OCI-LY7 (cell line): ENCODE data around the gene PIEZO2. TPM values are rescaled to one million over a fixed set of nuclear protein-coding genes. Genes with fewer than 3 reads are reported as not detected.
A peak's percentile ranks its signal among the peaks of the same experiment; 100 is the strongest.

Experiments used
- BruUV-seq: library from RNA; stranded (reverse); fragments of 400-500 nt; replicated peaks from 2 replicates; lab custom pipeline; 2021; lab: Mats Ljungman, UMichigan
- CTCF ChIA-PET: fragments of 300-600 bp; sonication (Branson Sonifier 250); formaldehyde crosslinking; loops from one replicate; lab custom pipeline; 2022; ENCODE audit warnings: antibody characterized with exemption; ENCODE audit not compliant: unreplicated experiment; lab: Charles Lee
- POLR2A ChIA-PET: fragments of 300-600 bp; sonication (Branson Sonifier 250); formaldehyde crosslinking; loops from one replicate; lab custom pipeline; 2022; ENCODE audit warnings: antibody characterized with exemption; lab: Charles Lee
- DNase-seq: peaks from one replicate; pipeline ENCODE4 v3.0.0-alpha.2; 2015; ENCODE audit warnings: low spot score
- H2AFZ ChIP-seq: fragments of 200-600 bp; sonication (generic), shearing (Covaris generic); 2 replicates; pipeline ENCODE4 v1.6.1; 2014; ENCODE audit warnings: mild to moderate bottlenecking, antibody characterized with exemption, low read length, moderate library complexity
- H3K27ac ChIP-seq: fragments of 200-600 bp; sonication (generic); 2 replicates; pipeline ENCODE4 v1.5.1; 2014; ENCODE audit warnings: mixed run types, low read depth, mild to moderate bottlenecking, moderate library complexity, low read length, inconsistent platforms; ENCODE audit not compliant: poor library complexity, severe bottlenecking
- H3K36me3 ChIP-seq: fragments of 200-600 bp; sonication (generic); 2 replicates; pipeline ENCODE4 v1.6.1; 2014; ENCODE audit warnings: mild to moderate bottlenecking, antibody characterized with exemption, low read length, moderate library complexity, mixed read lengths; ENCODE audit not compliant: insufficient read depth
- H3K4me1 ChIP-seq: fragments of 200-600 bp; sonication (generic); 2 replicates; pipeline ENCODE4 v1.5.1; 2014; ENCODE audit warnings: mild to moderate bottlenecking, low read length; ENCODE audit not compliant: insufficient read depth, poor library complexity, severe bottlenecking
- H3K4me2 ChIP-seq: fragments of 200-600 bp; sonication (generic); 2 replicates; pipeline ENCODE4 v1.6.1; 2014; ENCODE audit warnings: mild to moderate bottlenecking, low read length
- H3K4me3 ChIP-seq: fragments of 200-600 bp; sonication (generic); 2 replicates; pipeline ENCODE4 v1.5.1; 2014; ENCODE audit warnings: mild to moderate bottlenecking, low read depth, low read length; ENCODE audit not compliant: poor library complexity, severe bottlenecking
- H3K79me2 ChIP-seq: fragments of 200-600 bp; sonication (generic); 2 replicates; pipeline ENCODE4 v1.6.1; 2016; ENCODE audit warnings: low read depth, mild to moderate bottlenecking, low read length, moderate library complexity, mixed read lengths; ENCODE audit not compliant: insufficient read depth
- H3K9me2 ChIP-seq: fragments of 200-600 bp; sonication (generic); 2 replicates; pipeline ENCODE4 v1.6.1; 2016; ENCODE audit warnings: mild to moderate bottlenecking, low read length, mixed read lengths; ENCODE audit not compliant: insufficient read depth
- H3K9me3 ChIP-seq: fragments of 200-600 bp; sonication (generic); 2 replicates; pipeline ENCODE4 v1.6.1; 2014; ENCODE audit warnings: mild to moderate bottlenecking, mixed run types, low read length, mixed read lengths
- H4K20me1 ChIP-seq: fragments of 200-600 bp; sonication (generic); 2 replicates; pipeline ENCODE4 v1.6.1; 2014; ENCODE audit warnings: mild to moderate bottlenecking, antibody characterized with exemption, low read length, moderate library complexity, mixed read lengths; ENCODE audit not compliant: insufficient read depth
- CTCF ChIP-seq: fragments of 200-600 bp; sonication (generic); conservative IDR thresholded peaks from 2 replicates; pipeline ENCODE4 v1.5.1; 2014; ENCODE audit warnings: mild to moderate bottlenecking, antibody characterized with exemption, low read length, moderate library complexity, mixed read lengths
- EZH2phosphoT487 ChIP-seq: fragments of 200-600 bp; sonication (generic); IDR thresholded peaks from 2 replicates; pipeline ENCODE4 v1.6.1; 2018; ENCODE audit warnings: low read depth, borderline replicate concordance, mild to moderate bottlenecking, mixed run types, antibody characterized with exemption, low read length, moderate library complexity, mixed read lengths
- intact Hi-C: fragments of 100-400 bp; cut with micrococcal nuclease; formaldehyde crosslinking; loops from one replicate; pipeline ENCODE4 v1.10.0; 2022; ENCODE audit not compliant: unreplicated experiment
- total RNA-seq, 2 experiments: library from RNA; depleted of rRNA in 1 of 2; stranded (reverse); fragments of >200 nt in 1 of 2; shearing (Covaris generic) in 1 of 2; gene quantifications; 2 replicates each; pipeline ENCODE4 v1.2.3, GENCODE V29; 2014 to 2022

The PIEZO2 gene
- total RNA-seq, 2 experiments from 2014 or later: 0.95 to 3.3 TPM

- POLR2A ChIA-PET: interaction anchor here (0.9 to 2.9 kb wide), 6 partner anchors 9 to 187 kb away, joined by 3 to 14 read pairs (median 3); no protein-coding TSS in a partner anchor
- no peaks in the 10 kb centered on the region for H4K20me1 ChIP-seq
- H3K4me2 ChIP-seq: no peak overlapping the region
- H3K4me1 ChIP-seq: peaks cover 9% of the 10 kb centered on the region
- no TSS peak for BruUV-seq
- no peaks in the 10 kb centered on the region for H3K36me3 ChIP-seq
- H3K9me3 ChIP-seq: no peaks in the 10 kb centered on the region
- CTCF ChIA-PET: no interaction called here
- H3K27ac ChIP-seq: no peak overlapping the region
- H3K79me2 ChIP-seq: no peaks in the 10 kb centered on the region
- H2AFZ ChIP-seq: peak overlapping the region; percentile 13; the same call in 1 of the 2 replicates
- intact Hi-C loops: no loop called here
- TF ChIP-seq EZH2phosphoT487: no peak
- TF ChIP-seq CTCF: no peak
- no peak for DNase-seq
- no peaks in the 10 kb centered on the region for H3K9me2 ChIP-seq
- H3K4me3 ChIP-seq: no peak overlapping the region
Measured at GRCh38 chr18:11037533-11038240, 111.7 kb downstream of the PIEZO2 start.

GRCh38 chr18:11035814-11036495, 113.4 kb downstream of the PIEZO2 start:
- H3K4me3 ChIP-seq: no peak overlapping the region
- H4K20me1 ChIP-seq: no peaks in the 10 kb centered on the region
- H3K4me2 ChIP-seq: no peak overlapping the region
- intact Hi-C loops: no loop called here
- no peaks in the 10 kb centered on the region for H3K9me2 ChIP-seq
- ChIA-PET CTCF (no interaction called here), POLR2A (interaction anchor here (0.6 to 1.7 kb wide), 5 partner anchors 13 to 189 kb away, joined by 3 to 5 read pairs (median 4); no protein-coding TSS in a partner anchor)
- no peak overlapping the region for H2AFZ ChIP-seq
- TF ChIP-seq CTCF: no peak
- no peak for TF ChIP-seq EZH2phosphoT487
- no TSS peak for BruUV-seq
- no peak overlapping the region for H3K27ac ChIP-seq
- no peak for DNase-seq
- H3K9me3 ChIP-seq: no peaks in the 10 kb centered on the region
- no peaks in the 10 kb centered on the region for H3K79me2 ChIP-seq
- peaks cover 9% of the 10 kb centered on the region for H3K4me1 ChIP-seq
- H3K36me3 ChIP-seq: no peaks in the 10 kb centered on the region
